OCI-LY3 (cell line): ENCODE measurements around the gene INTS12.

Experiments
- H2AFZ ChIP-seq: fragments of 200-600, 300-600 bp; shearing (Covaris generic); 2 replicates; pipeline ENCODE4 v1.6.0; 2014; ENCODE audit warnings: antibody characterized with exemption, low read depth, low read length
- H3K27ac ChIP-seq: fragments of 200-600, 300-600 bp; sonication (generic); 2 replicates; pipeline ENCODE4 v1.5.1; 2014; ENCODE audit warnings: mild to moderate bottlenecking, low read length, moderate library complexity, mixed read lengths
- H3K27me3 ChIP-seq: fragments of 200-600, 300-600 bp; sonication (generic); 2 replicates; pipeline ENCODE4 v1.6.1; 2014; ENCODE audit warnings: low read depth, low read length, mixed read lengths
- H3K36me3 ChIP-seq: fragments of 200-600, 300-600 bp; sonication (generic); replicated peaks from 2 replicates; pipeline ENCODE3; 2014; ENCODE audit warnings: low read depth, low read length, mixed read lengths
- H3K4me1 ChIP-seq: fragments of 300-600, 200-600 bp; sonication (generic); 2 replicates; pipeline ENCODE4 v1.6.1; 2014; ENCODE audit warnings: low read length, mixed read lengths
- H3K4me2 ChIP-seq: fragments of 200-600, 300-600 bp; sonication (generic); 2 replicates; pipeline ENCODE4 v1.6.1; 2014; ENCODE audit warnings: low read length, mixed read lengths
- H3K4me3 ChIP-seq: fragments of 300-600, 200-600 bp; sonication (generic); 2 replicates; pipeline ENCODE4 v1.5.1; 2014; ENCODE audit warnings: antibody characterized with exemption, mild to moderate bottlenecking, low read length, moderate library complexity
- H3K79me2 ChIP-seq: fragments of 300-600, 200-600 bp; shearing (Covaris generic); 2 replicates; pipeline ENCODE4 v1.6.1; 2014; ENCODE audit warnings: mild to moderate bottlenecking, low read length, mixed read lengths
- H3K9ac ChIP-seq: fragments of 300-600, 200-600 bp; shearing (Covaris generic); 2 replicates; pipeline ENCODE4 v1.6.0; 2014; ENCODE audit warnings: mild to moderate bottlenecking, low read length, moderate library complexity
- H3K9me3 ChIP-seq: fragments of 200-600, 300-600 bp; shearing (Covaris generic); 2 replicates; pipeline ENCODE4 v1.6.1; 2014; ENCODE audit warnings: low read length, mixed read lengths; ENCODE audit not compliant: insufficient read depth
- H4K20me1 ChIP-seq: fragments of 200-600, 300-600 bp; sonication (generic); 2 replicates; pipeline ENCODE4 v1.6.1; 2016; ENCODE audit warnings: low read length, mixed read lengths; ENCODE audit not compliant: insufficient read depth
- EZH2phosphoT487 ChIP-seq: fragments of 200-600 bp; shearing (Covaris generic); IDR thresholded peaks from 2 replicates; pipeline ENCODE4 v1.6.1; 2018; ENCODE audit warnings: antibody characterized with exemption, mixed run types, low read depth
- TF ChIP-seq, protein P1 (sequence below): fragments of 200-600, 300-600 bp; sonication (generic); IDR thresholded peaks from 2 replicates; pipeline ENCODE4 v1.5.1; 2014; ENCODE audit warnings: antibody characterized with exemption, low read length, low read depth

Gene INTS12

DNA sequence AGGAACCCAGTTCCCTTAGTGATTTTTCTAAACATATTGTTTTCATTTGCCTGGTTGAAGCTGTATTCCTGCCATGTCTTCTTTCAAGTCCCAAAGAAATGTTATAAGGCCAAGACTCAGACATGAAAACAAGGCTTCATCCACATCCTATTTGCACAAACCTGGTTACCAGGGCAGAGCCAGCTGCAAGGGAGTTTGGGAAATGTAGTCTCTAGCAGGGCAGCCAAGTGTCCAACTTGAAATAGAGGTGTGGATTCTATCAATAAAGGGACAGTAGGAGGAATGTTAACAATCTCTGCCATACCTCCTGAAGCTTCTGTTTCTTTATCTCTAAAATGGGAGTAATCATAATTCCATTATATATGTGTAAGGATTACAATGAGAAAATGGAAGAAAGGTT, 56.6 kb downstream of the INTS12 start:
- H3K4me1 ChIP-seq = no peaks in the 10 kb centered on the region
- H3K79me2 ChIP-seq = no peaks in the 10 kb centered on the region
- H3K4me3 ChIP-seq = no peak overlapping the region
- no peak overlapping the region for H3K27ac ChIP-seq
- no peak overlapping the region for H3K9ac ChIP-seq
- H3K36me3 ChIP-seq = no peaks in the 10 kb centered on the region
- H2AFZ ChIP-seq = no peak overlapping the region
- no peaks in the 10 kb centered on the region for H3K9me3 ChIP-seq
- no peak overlapping the region for H3K4me2 ChIP-seq
- no peaks in the 10 kb centered on the region for H4K20me1 ChIP-seq
- no peaks in the 10 kb centered on the region for H3K27me3 ChIP-seq
- TF ChIP-seq, protein P1, sequence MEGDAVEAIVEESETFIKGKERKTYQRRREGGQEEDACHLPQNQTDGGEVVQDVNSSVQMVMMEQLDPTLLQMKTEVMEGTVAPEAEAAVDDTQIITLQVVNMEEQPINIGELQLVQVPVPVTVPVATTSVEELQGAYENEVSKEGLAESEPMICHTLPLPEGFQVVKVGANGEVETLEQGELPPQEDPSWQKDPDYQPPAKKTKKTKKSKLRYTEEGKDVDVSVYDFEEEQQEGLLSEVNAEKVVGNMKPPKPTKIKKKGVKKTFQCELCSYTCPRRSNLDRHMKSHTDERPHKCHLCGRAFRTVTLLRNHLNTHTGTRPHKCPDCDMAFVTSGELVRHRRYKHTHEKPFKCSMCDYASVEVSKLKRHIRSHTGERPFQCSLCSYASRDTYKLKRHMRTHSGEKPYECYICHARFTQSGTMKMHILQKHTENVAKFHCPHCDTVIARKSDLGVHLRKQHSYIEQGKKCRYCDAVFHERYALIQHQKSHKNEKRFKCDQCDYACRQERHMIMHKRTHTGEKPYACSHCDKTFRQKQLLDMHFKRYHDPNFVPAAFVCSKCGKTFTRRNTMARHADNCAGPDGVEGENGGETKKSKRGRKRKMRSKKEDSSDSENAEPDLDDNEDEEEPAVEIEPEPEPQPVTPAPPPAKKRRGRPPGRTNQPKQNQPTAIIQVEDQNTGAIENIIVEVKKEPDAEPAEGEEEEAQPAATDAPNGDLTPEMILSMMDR = no peak
- TF ChIP-seq EZH2phosphoT487 = no peak

DNA sequence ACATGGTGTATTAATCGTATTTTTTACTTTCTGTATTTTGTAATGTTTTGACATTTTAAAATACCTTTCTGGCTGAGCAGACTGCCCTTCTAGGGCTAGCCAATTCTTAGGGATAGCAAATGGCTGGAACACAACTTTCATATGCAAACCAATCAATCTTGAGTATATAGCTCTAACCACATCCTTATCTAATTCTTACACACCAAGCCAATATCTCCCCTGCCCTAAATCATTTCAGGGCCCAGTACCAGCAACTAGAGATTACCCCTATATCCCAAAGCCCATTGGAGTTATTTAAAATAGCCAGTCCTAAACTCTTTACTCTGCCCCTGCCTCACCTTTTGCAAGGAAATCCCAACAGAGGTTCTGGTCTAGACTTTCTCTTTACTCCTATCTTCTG, 58.3 kb downstream of the INTS12 start:
- H3K9ac ChIP-seq = no peak overlapping the region
- H3K4me2 ChIP-seq = no peak overlapping the region
- H3K27ac ChIP-seq = no peak overlapping the region
- no peaks in the 10 kb centered on the region for H3K9me3 ChIP-seq
- no peaks in the 10 kb centered on the region for H3K27me3 ChIP-seq
- no peaks in the 10 kb centered on the region for H4K20me1 ChIP-seq
- H3K36me3 ChIP-seq = no peaks in the 10 kb centered on the region
- no peak overlapping the region for H3K4me3 ChIP-seq
- H3K79me2 ChIP-seq = no peaks in the 10 kb centered on the region
- no peak overlapping the region for H2AFZ ChIP-seq
- no peaks in the 10 kb centered on the region for H3K4me1 ChIP-seq
- no peak for TF ChIP-seq EZH2phosphoT487
- TF ChIP-seq, protein P1 = no peak

DNA sequence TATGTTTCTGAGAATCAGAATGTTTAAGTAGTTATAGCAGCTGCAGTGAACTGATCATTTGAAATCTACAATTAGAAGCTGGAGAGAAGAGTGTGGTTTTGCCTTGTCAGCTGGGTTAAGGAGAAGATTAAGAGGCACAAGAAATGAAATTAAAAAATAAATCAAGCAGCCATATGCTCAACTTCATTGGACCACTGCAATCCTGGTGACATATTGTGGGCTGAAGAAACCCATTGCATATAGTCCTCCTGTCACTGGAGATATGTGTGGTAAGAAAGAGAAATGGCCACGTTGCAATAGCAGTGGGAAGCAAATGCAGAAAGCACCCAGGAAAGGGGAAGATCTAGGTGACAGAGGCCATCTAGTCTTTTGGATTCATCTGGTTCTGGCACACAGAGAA, 63.0 kb downstream of the INTS12 start:
- Histone ChIP-seq H3K79me2 (no peaks in the 10 kb centered on the region), H3K4me1 (no peaks in the 10 kb centered on the region), H3K4me3 (no peak overlapping the region), H4K20me1 (no peaks in the 10 kb centered on the region), H3K4me2 (no peak overlapping the region), H2AFZ (no peak overlapping the region), H3K27ac (no peak overlapping the region), H3K36me3 (no peaks in the 10 kb centered on the region), H3K9me3 (no peaks in the 10 kb centered on the region), H3K9ac (no peak overlapping the region), H3K27me3 (no peaks in the 10 kb centered on the region)
- TF ChIP-seq, protein P1 = no peak
- TF ChIP-seq EZH2phosphoT487 = no peak

DNA sequence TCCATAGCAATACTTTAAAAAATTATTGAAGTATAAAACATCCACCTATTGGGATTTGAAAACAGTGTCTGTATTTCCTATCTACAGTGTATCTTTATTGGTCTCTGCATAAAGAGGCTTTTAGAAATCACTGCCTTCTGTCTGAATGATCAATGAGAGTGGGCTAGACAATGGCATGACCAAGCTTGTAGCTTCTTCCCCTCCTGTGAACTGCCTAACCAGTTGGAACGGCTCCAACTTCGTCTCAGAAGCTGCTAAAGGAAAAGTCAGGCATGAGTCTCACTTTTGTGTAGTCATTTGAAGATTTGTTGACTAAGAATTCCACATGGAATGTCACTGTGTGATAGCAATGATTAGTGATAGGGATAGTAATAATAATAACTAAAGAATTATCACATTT, 64.2 kb downstream of the INTS12 start:
- Histone ChIP-seq H3K27ac (no peak overlapping the region), H4K20me1 (no peaks in the 10 kb centered on the region), H3K9ac (no peak overlapping the region), H3K4me2 (no peak overlapping the region), H3K4me3 (no peak overlapping the region), H3K36me3 (no peaks in the 10 kb centered on the region), H3K9me3 (no peaks in the 10 kb centered on the region), H3K4me1 (no peaks in the 10 kb centered on the region), H2AFZ (no peak overlapping the region), H3K27me3 (no peaks in the 10 kb centered on the region), H3K79me2 (no peaks in the 10 kb centered on the region)
- TF ChIP-seq EZH2phosphoT487 = no peak
- TF ChIP-seq, protein P1 = no peak
